Measurements from ENCODE around the gene ADD3. TPM values are rescaled to one million over a fixed set of nuclear protein-coding genes. Genes with fewer than 3 reads are reported as not detected.

ADD3 gene
- total and polyA plus RNA-seq, 10 of the 15 experiments (the other 5 are each of a cell fraction or from before 2014, with no cell fraction given): 27.3 to 129 (median 67.8) TPM

GRCh38 chr10:110022716-110023504 lies 15.1 kb downstream of the ADD3 start:
- DNase-seq (ENCODE audit: low read depth, low spot score): no peak
- Histone ChIP-seq H3K27me3 (replicated peaks in 1 of 2; ENCODE audit: control insufficient read depth in 2 of 2, insufficient read depth in 2 of 2, low read length in 1 of 2) (no peaks in the 10 kb centered on the region), H3K4me1 (ENCODE audit: control insufficient read depth, insufficient read depth, low read length) (peaks cover 3% of the 10 kb centered on the region; the same call in 1 of the 2 replicates), H3K79me2 (ENCODE audit: control insufficient read depth, insufficient read depth, low read length) (peaks cover 5% of the 10 kb centered on the region), H3K9me3 (replicated peaks; ENCODE audit: control insufficient read depth, insufficient read depth, low read length) (no peaks in the 10 kb centered on the region), H3K4me3 (no peak overlapping the region), H3K9ac (ENCODE audit: control insufficient read depth, insufficient read depth, low read length) (no peak overlapping the region), H3K4me2 (ENCODE audit: control insufficient read depth, insufficient read depth) (no peak overlapping the region), H3K36me3 (ENCODE audit: control insufficient read depth in 2 of 2, insufficient read depth in 2 of 2, low read length in 1 of 2) (no peaks in the 10 kb centered on the region), H2AFZ (ENCODE audit: control insufficient read depth, low read depth, low read length) (no peak overlapping the region), H4K20me1 (ENCODE audit: control insufficient read depth, insufficient read depth) (no peaks in the 10 kb centered on the region), H3K27ac (ENCODE audit: control insufficient read depth, insufficient read depth) (no peak overlapping the region)
- TF ChIP-seq SRF (IDR thresholded peaks at IDR 0.05; ENCODE audit: low read depth in 2 of 2, low read length in 2 of 2): no peak
- peak; percentile 29; the same call in 1 of the 2 replicates for TF ChIP-seq SPI1 (IDR thresholded peaks at IDR 0.05; ENCODE audit: borderline replicate concordance, insufficient read depth, low read depth, low read length)
- no peak for TF ChIP-seq HDAC6 (IDR thresholded peaks at IDR 0.05; ENCODE audit: unreplicated experiment)
- no peak for FAIRE-seq
- POLR2A ChIA-PET: interaction anchor here (0.6 to 0.7 kb wide), 2 partner anchors 14 to 272 kb away, joined by 3 to 4 read pairs; no protein-coding TSS in a partner anchor
- in situ Hi-C loops (cut with MboI) (no loop called here), intact Hi-C loops (cut with micrococcal nuclease; ENCODE audit: unreplicated experiment) (no loop called here)
- CTCF ChIA-PET: interaction anchor here (1.3 to 2.1 kb wide), 2 partner anchors 11 to 12 kb away, joined by 3 to 9 read pairs; no protein-coding TSS in a partner anchor
- no TSS peak for BruUV-seq (replicated peaks)
- no peak for ATAC-seq
- SMC1A ChIA-PET (ENCODE audit: uncharacterized antibody, unreplicated experiment): interaction anchor here (0.9 to 1.6 kb wide), 3 partner anchors 9 to 93 kb away, joined by 3 to 6 read pairs (median 5); no protein-coding TSS in a partner anchor
- WGBS (ENCODE audit: insufficient coverage, insufficient replicate concordance, low lambda C conversion rate, missing lambda C conversion rate): 85% methylated on average over 2 of the region's 2 CpGs
- RAD21 ChIA-PET (ENCODE audit: unreplicated experiment): interaction anchor here (0.7 to 1.2 kb wide), 2 partner anchors 9 to 12 kb away, joined by 3 to 5 read pairs; no protein-coding TSS in a partner anchor

- DNase-seq (ENCODE audit: low read depth, low spot score) (no peak), FAIRE-seq (no peak), ATAC-seq (no peak)
- TF ChIP-seq NFYA (IDR thresholded peaks at IDR 0.05; ENCODE audit: borderline replicate concordance, low read depth, low read length) (no peak), SKIL (IDR thresholded peaks at IDR 0.05; ENCODE audit: low read depth, poor library complexity, severe bottlenecking) (no peak), ETV6 (conservative IDR thresholded peaks at IDR 0.05 in 1 of 2, IDR thresholded peaks at IDR 0.05 in 1 of 2; ENCODE audit: borderline replicate concordance in 1 of 2, low read depth in 1 of 2) (no peak), BCL11A (IDR thresholded peaks at IDR 0.05; ENCODE audit: low read depth, low read length) (no peak), KAT2A (conservative IDR thresholded peaks at IDR 0.05; ENCODE audit: control insufficient read depth, low read depth, low read length) (no peak), PAX8 (IDR thresholded peaks at IDR 0.05) (no peak), IRF4 (IDR thresholded peaks at IDR 0.05; ENCODE audit: low read depth, low read length) (no peak)
- H4K20me1 ChIP-seq (ENCODE audit: control insufficient read depth, insufficient read depth): no peaks in the 10 kb centered on the region
- 79% methylated on average over 4 of the region's 4 CpGs for WGBS (ENCODE audit: insufficient coverage, insufficient replicate concordance, low lambda C conversion rate, missing lambda C conversion rate)
- no peak overlapping the region for H2AFZ ChIP-seq (ENCODE audit: control insufficient read depth, low read depth, low read length)
- no peak overlapping the region for H3K4me3 ChIP-seq
- CTCF ChIA-PET: interaction anchor here (0.8 to 1.5 kb wide), 2 partner anchors 11 to 46 kb away, joined by 3 to 5 read pairs; no protein-coding TSS in a partner anchor
- no peak overlapping the region for H3K27ac ChIP-seq (ENCODE audit: control insufficient read depth, insufficient read depth)
- peaks cover 2% of the 10 kb centered on the region for H3K79me2 ChIP-seq (ENCODE audit: control insufficient read depth, insufficient read depth, low read length)
- in situ Hi-C loops (cut with MboI): no loop called here
- no peaks in the 10 kb centered on the region for H3K27me3 ChIP-seq (replicated peaks in 1 of 2; ENCODE audit: control insufficient read depth in 2 of 2, insufficient read depth in 2 of 2, low read length in 1 of 2)
- no TSS peak for BruUV-seq (replicated peaks)
- H3K4me1 ChIP-seq (ENCODE audit: control insufficient read depth, insufficient read depth, low read length): peaks cover 3% of the 10 kb centered on the region; the same call in 1 of the 2 replicates
- H3K9ac ChIP-seq (ENCODE audit: control insufficient read depth, insufficient read depth, low read length): no peak overlapping the region
- RAD21 ChIA-PET (ENCODE audit: unreplicated experiment): no interaction called here
- no peaks in the 10 kb centered on the region for H3K36me3 ChIP-seq (ENCODE audit: control insufficient read depth in 2 of 2, insufficient read depth in 2 of 2, low read length in 1 of 2)
- SMC1A ChIA-PET (ENCODE audit: uncharacterized antibody, unreplicated experiment): interaction anchor here (0.7 to 1.6 kb wide), 3 partner anchors 10 to 14 kb away, joined by 3 to 6 read pairs (median 3); no protein-coding TSS in a partner anchor
- no peak overlapping the region for H3K4me2 ChIP-seq (ENCODE audit: control insufficient read depth, insufficient read depth)
- POLR2A ChIA-PET: interaction anchor here (0.6 to 0.7 kb wide), 2 partner anchors 15 to 271 kb away, joined by 3 to 4 read pairs; no protein-coding TSS in a partner anchor
- intact Hi-C loops (cut with micrococcal nuclease; ENCODE audit: unreplicated experiment): no loop called here
- no peaks in the 10 kb centered on the region for H3K9me3 ChIP-seq (replicated peaks; ENCODE audit: control insufficient read depth, insufficient read depth, low read length)
Measured at GRCh38 chr10:110023785-110024465, 16.1 kb downstream of the ADD3 start.

Measured in GM12878 (cell line).